HUES6 (cell line): ENCODE results near the gene AQP12B.
"Not testable (repeated sequence)": the region's sequence is repeated elsewhere in the genome, so short reads cannot be mapped to it uniquely, and the experiment has no call there.

ENCODE experiments used
- H3K27ac ChIP-seq: 2 replicates; pipeline ENCODE4 v1.7.0; 2013; ENCODE audit warnings: low read depth, mild to moderate bottlenecking, low read length, inconsistent platforms
- H3K27me3 ChIP-seq: 2 replicates; pipeline ENCODE4 v1.6.1; 2013; ENCODE audit warnings: low read length; ENCODE audit not compliant: control insufficient read depth, insufficient read depth
- H3K36me3 ChIP-seq: 2 replicates; pipeline ENCODE4 v1.6.1; 2013; ENCODE audit warnings: low read length; ENCODE audit not compliant: control insufficient read depth, insufficient read depth
- H3K4me1 ChIP-seq: 2 replicates; pipeline ENCODE4 v1.6.1; 2013; ENCODE audit warnings: low read length; ENCODE audit not compliant: control insufficient read depth, insufficient read depth
- H3K4me3 ChIP-seq: 2 replicates; pipeline ENCODE4 v1.5.1; 2013; ENCODE audit warnings: low read depth, low read length
- H3K9ac ChIP-seq: one replicate; pipeline ENCODE4 v1.6.1; 2013; ENCODE audit warnings: mild to moderate bottlenecking, low read length
- H3K9me3 ChIP-seq: 2 replicates; pipeline ENCODE4 v1.6.1; 2013; ENCODE audit warnings: low read depth, low read length; ENCODE audit not compliant: control insufficient read depth, insufficient read depth

AQP12B gene

GRCh38 chr2:240707043-240707756, 24.5 kb upstream of the AQP12B start:
- H3K9me3 ChIP-seq, result no peaks in the 10 kb centered on the region
- no peak overlapping the region for H3K4me3 ChIP-seq
- H3K9ac ChIP-seq, result no peak overlapping the region
- no peaks in the 10 kb centered on the region for H3K36me3 ChIP-seq
- H3K4me1 ChIP-seq, result peaks cover 5% of the 10 kb centered on the region; the same call in 1 of the 2 replicates
- H3K27ac ChIP-seq, result no peak overlapping the region
- no peaks in the 10 kb centered on the region for H3K27me3 ChIP-seq

GRCh38 chr2:240705204-240705791, 22.6 kb upstream of the AQP12B start:
- Histone ChIP-seq H3K36me3 (no peaks in the 10 kb centered on the region), H3K4me3 (no peak overlapping the region), H3K4me1 (peaks cover 5% of the 10 kb centered on the region; the same call in 1 of the 2 replicates), H3K27ac (no peak overlapping the region), H3K9ac (no peak overlapping the region), H3K27me3 (no peaks in the 10 kb centered on the region), H3K9me3 (no peaks in the 10 kb centered on the region)

- Histone ChIP-seq H3K9me3 (no peaks in the 10 kb centered on the region), H3K4me1 (peaks cover 5% of the 10 kb centered on the region; the same call in 1 of the 2 replicates), H3K27me3 (no peaks in the 10 kb centered on the region)
These were observed 22.0 kb upstream of the AQP12B start for GRCh38 chr2:240704651-240705050.

GRCh38 chr2:240703417-240704341, 21.0 kb upstream of the AQP12B start:
- no peak overlapping the region for H3K27ac ChIP-seq
- H3K9ac ChIP-seq, result no peak overlapping the region
- H3K36me3 ChIP-seq, result no peaks in the 10 kb centered on the region
- H3K9me3 ChIP-seq, result no peaks in the 10 kb centered on the region
- H3K4me3 ChIP-seq, result no peak overlapping the region
- peaks cover 5% of the 10 kb centered on the region; the same call in 1 of the 2 replicates for H3K4me1 ChIP-seq
- no peaks in the 10 kb centered on the region for H3K27me3 ChIP-seq

More at GRCh38 chr2:240704651-240705050, 22.0 kb upstream of the AQP12B start:
- Histone ChIP-seq H3K4me3 (no peak overlapping the region), H3K36me3 (no peaks in the 10 kb centered on the region), H3K27ac (no peak overlapping the region), H3K9ac (no peak overlapping the region)

GRCh38 chr2:240702640-240703011, 19.9 kb upstream of the AQP12B start:
- Histone ChIP-seq H3K4me1 (peaks cover 5% of the 10 kb centered on the region; the same call in 1 of the 2 replicates), H3K27me3 (no peaks in the 10 kb centered on the region), H3K9ac (no peak overlapping the region), H3K27ac (no peak overlapping the region), H3K36me3 (no peaks in the 10 kb centered on the region), H3K4me3 (no peak overlapping the region), H3K9me3 (no peaks in the 10 kb centered on the region)

GRCh38 chr2:240701736-240702639, 19.3 kb upstream of the AQP12B start:
- Histone ChIP-seq H3K27me3 (no peaks in the 10 kb centered on the region), H3K9ac (no peak overlapping the region), H3K4me3 (no peak overlapping the region), H3K36me3 (no peaks in the 10 kb centered on the region), H3K4me1 (no peaks in the 10 kb centered on the region), H3K27ac (no peak overlapping the region), H3K9me3 (no peaks in the 10 kb centered on the region)

- H3K4me3 ChIP-seq, result no peak overlapping the region
- no peak overlapping the region for H3K27ac ChIP-seq
- no peaks in the 10 kb centered on the region for H3K27me3 ChIP-seq
- no peak overlapping the region for H3K9ac ChIP-seq
- no peaks in the 10 kb centered on the region for H3K9me3 ChIP-seq
- no peaks in the 10 kb centered on the region for H3K36me3 ChIP-seq
- H3K4me1 ChIP-seq, result no peaks in the 10 kb centered on the region
These were observed 18.5 kb upstream of the AQP12B start for GRCh38 chr2:240701091-240701735.

GRCh38 chr2:240700616-240701015, 17.9 kb upstream of the AQP12B start:
- not testable (repeated sequence) for H3K36me3 ChIP-seq, H3K27ac ChIP-seq, H3K4me3 ChIP-seq, H3K9ac ChIP-seq, H3K4me1 ChIP-seq, H3K27me3 ChIP-seq, H3K9me3 ChIP-seq

- H3K9me3 ChIP-seq, H3K4me3 ChIP-seq, H3K36me3 ChIP-seq, H3K4me1 ChIP-seq, H3K27ac ChIP-seq, H3K27me3 ChIP-seq, H3K9ac ChIP-seq: not testable (repeated sequence)
These were observed 17.1 kb upstream of the AQP12B start for GRCh38 chr2:240699835-240700234.
